Panc1 (cell line): ENCODE results near the gene VDR. TPM values are rescaled to one million over a fixed set of nuclear protein-coding genes. Genes with fewer than 3 reads are reported as not detected.

Experiments
- ATAC-seq: fragments of 200-7000 bp; cut with Tn5 transposase; 2 replicates; pipeline ENCODE4 v1.9.1; 2020; ENCODE audit warnings: mild to moderate bottlenecking, moderate library complexity
- BruUV-seq: library from RNA; stranded (reverse); fragments of 400-500 nt; replicated peaks from 2 replicates; lab custom pipeline; 2021; lab: Mats Ljungman, UMichigan
- CTCF ChIA-PET: fragments of 300-600 bp; sonication (Branson Sonifier 250); formaldehyde crosslinking; loops from one replicate; lab custom pipeline; 2022; ENCODE audit warnings: antibody characterized with exemption; lab: Charles Lee
- POLR2A ChIA-PET: fragments of 300-600 bp; sonication (Branson Sonifier 250); formaldehyde crosslinking; loops from one replicate; lab custom pipeline; 2022; ENCODE audit warnings: antibody characterized with exemption; lab: Charles Lee
- DNase-seq: peaks from one replicate; pipeline ENCODE4 v3.0.0-alpha.2; 2010; ENCODE audit warnings: low read depth, low spot score
- H3K27ac ChIP-seq: 2 replicates; pipeline ENCODE4 v1.5.1; 2011; ENCODE audit warnings: mild to moderate bottlenecking, low read length, inconsistent platforms
- H3K27me3 ChIP-seq: fragments of 200-500 bp; sonication (Bioruptor generic); 2 replicates; pipeline ENCODE4 v1.6.0; 2014; ENCODE audit warnings: low read length, inconsistent platforms; ENCODE audit not compliant: control insufficient read depth, insufficient read depth
- H3K36me3 ChIP-seq: fragments of 200-500 bp; sonication (Bioruptor generic); 2 replicates; pipeline ENCODE4 v1.5.1; 2014; ENCODE audit warnings: inconsistent platforms, mild to moderate bottlenecking, low read length, moderate library complexity; ENCODE audit not compliant: control insufficient read depth, insufficient read depth
- H3K4me1 ChIP-seq: 2 replicates; pipeline ENCODE4 v1.5.1; 2011; ENCODE audit warnings: inconsistent platforms, mild to moderate bottlenecking, low read length, moderate library complexity; ENCODE audit not compliant: control insufficient read depth, insufficient read depth
- H3K4me3 ChIP-seq, 2 experiments: 2 replicates each; pipeline ENCODE4 v1.5.1; 2011 to 2012; ENCODE audit warnings: low read depth in 2 of 2, low read length in 2 of 2, mild to moderate bottlenecking in 2 of 2, inconsistent platforms in 1 of 2, moderate library complexity in 1 of 2
- H3K9me3 ChIP-seq: fragments of 200-500 bp; sonication (Bioruptor generic); 2 replicates; pipeline ENCODE4 v1.5.1; 2014; ENCODE audit warnings: low read depth, mild to moderate bottlenecking, inconsistent platforms, low read length, moderate library complexity; ENCODE audit not compliant: control insufficient read depth, insufficient read depth
- CTCF ChIP-seq: fragments of 450-650 bp; IDR thresholded peaks from 2 replicates; pipeline ENCODE4 v1.5.1; 2017; ENCODE audit warnings: mild to moderate bottlenecking
- POLR2AphosphoS5 ChIP-seq: IDR thresholded peaks from 2 replicates; pipeline ENCODE4 v1.6.1; 2012; ENCODE audit warnings: mild to moderate bottlenecking, low read depth, low read length, moderate library complexity
- REST ChIP-seq, 2 experiments: IDR thresholded peaks; 2 replicates each; pipeline ENCODE4 v1.6.1; 2011 to 2012; ENCODE audit warnings: low read depth in 2 of 2, control low read depth in 1 of 2, low read length in 1 of 2, mild to moderate bottlenecking in 1 of 2, moderate library complexity in 1 of 2; ENCODE audit not compliant: insufficient read depth in 1 of 2
- SIN3A ChIP-seq: IDR thresholded peaks from 2 replicates; pipeline ENCODE4 v1.6.1; 2012; ENCODE audit warnings: low read depth, mild to moderate bottlenecking, low read length, moderate library complexity, borderline replicate concordance; ENCODE audit not compliant: insufficient read depth
- TCF7L2 ChIP-seq: IDR thresholded peaks from 2 replicates; pipeline ENCODE4 v1.6.1; 2011; ENCODE audit warnings: mild to moderate bottlenecking, low read depth, low read length, inconsistent platforms
- in situ Hi-C: cut with HindIII; loops from 2 replicates; pipeline ENCODE4 v1.10.0; 2016; ENCODE audit warnings: low sequenced_read_pairs, low pct_unique_long_range_greater_than_20kb
- intact Hi-C: fragments of 100-400 bp; cut with micrococcal nuclease; formaldehyde crosslinking; loops from one replicate; pipeline ENCODE4 v1.10.0; 2022; ENCODE audit not compliant: unreplicated experiment
- total RNA-seq: library from RNA; stranded (reverse); gene quantifications from one replicate; pipeline ENCODE4 v1.2.1, GENCODE V29; 2021; ENCODE audit not compliant: unreplicated experiment

VDR gene
- total RNA-seq, 1 experiment from 2014 or later = 3.0 TPM

- Histone ChIP-seq H3K4me3 (no peak overlapping the region), H3K27ac (no peak overlapping the region), H3K27me3 (no peaks in the 10 kb centered on the region), H3K4me1 (peaks cover 62% of the 10 kb centered on the region), H3K9me3 (no peaks in the 10 kb centered on the region), H3K36me3 (no peaks in the 10 kb centered on the region)
- ChIA-PET POLR2A (no interaction called here), CTCF (interaction anchor here (0.6 to 0.9 kb wide), 2 partner anchors 33 to 92 kb away, joined by 3 to 6 read pairs; no protein-coding TSS in a partner anchor)
- no peak for DNase-seq
- intact Hi-C loops = no loop called here
- no TSS peak for BruUV-seq
- ATAC-seq = no peak
- in situ Hi-C loops = no loop called here
- TF ChIP-seq REST (IDR thresholded peaks at IDR 0.05; ENCODE audit: insufficient read depth in 1 of 2, low read depth in 2 of 2, low read length in 1 of 2) (no peak), CTCF (no peak), SIN3A (no peak)
These were observed 99.4 kb downstream of the VDR start for GRCh38 chr12:47805417-47805816.

- ChIA-PET CTCF (interaction anchor here (0.6 kb wide), 1 partner anchor 35 kb away, joined by 3 read pairs; no protein-coding TSS in a partner anchor), POLR2A (no interaction called here)
- TF ChIP-seq POLR2AphosphoS5 (no peak), REST (IDR thresholded peaks at IDR 0.05; ENCODE audit: insufficient read depth in 1 of 2, low read depth in 2 of 2, low read length in 1 of 2) (no peak), SIN3A (no peak), CTCF (no peak), TCF7L2 (no peak)
- H3K4me3 ChIP-seq = no peak overlapping the region
- in situ Hi-C loops = no loop called here
- H3K9me3 ChIP-seq = no peaks in the 10 kb centered on the region
- H3K27ac ChIP-seq = no peak overlapping the region
- intact Hi-C loops = no loop called here
- no peaks in the 10 kb centered on the region for H3K36me3 ChIP-seq
- ATAC-seq = no peak
- peaks cover 54% of the 10 kb centered on the region for H3K4me1 ChIP-seq
- no TSS peak for BruUV-seq
- H3K27me3 ChIP-seq = no peaks in the 10 kb centered on the region
- no peak for DNase-seq
These were observed 100.6 kb downstream of the VDR start for GRCh38 chr12:47804171-47804570.
